HG03432 (cell line): ENCODE data around the gene HS6ST2.

ENCODE experiments used
- ATAC-seq: cut with Tn5 transposase; IDR thresholded peaks from one replicate; pipeline ENCODE4 v1.9.1; 2021; ENCODE audit warnings: mild to moderate bottlenecking, moderate library complexity; ENCODE audit not compliant: unreplicated experiment

The HS6ST2 gene

GRCh38 chrX:132807411-132808030, 150.9 kb downstream of the HS6ST2 start:
- no peak for ATAC-seq

- ATAC-seq = no peak
Observed at GRCh38 chrX:132802033-132802432, 156.4 kb downstream of the HS6ST2 start.

- no peak for ATAC-seq
Observed at GRCh38 chrX:132795181-132795580, 163.2 kb downstream of the HS6ST2 start.

GRCh38 chrX:132791714-132792113, 166.7 kb downstream of the HS6ST2 start:
- no peak for ATAC-seq

GRCh38 chrX:132790329-132790728, 168.1 kb downstream of the HS6ST2 start:
- ATAC-seq = no peak

- no peak for ATAC-seq
Observed at GRCh38 chrX:132786217-132786616, 172.2 kb downstream of the HS6ST2 start.

- no peak for ATAC-seq
Observed at GRCh38 chrX:132778917-132779316, 179.5 kb downstream of the HS6ST2 start.

GRCh38 chrX:132776486-132777210, 181.8 kb downstream of the HS6ST2 start:
- no peak for ATAC-seq

GRCh38 chrX:132775263-132775823, 183.1 kb downstream of the HS6ST2 start:
- ATAC-seq = no peak

GRCh38 chrX:132774010-132774714, 184.3 kb downstream of the HS6ST2 start:
- no peak for ATAC-seq

- ATAC-seq = no peak
Observed at GRCh38 chrX:132769609-132770008, 188.8 kb downstream of the HS6ST2 start.

- ATAC-seq = no peak
Observed at GRCh38 chrX:132766452-132766851, 192.0 kb downstream of the HS6ST2 start.

GRCh38 chrX:132763528-132763927, 194.9 kb downstream of the HS6ST2 start:
- no peak for ATAC-seq

GRCh38 chrX:132758759-132759158, 199.7 kb downstream of the HS6ST2 start:
- no peak for ATAC-seq

GRCh38 chrX:132757066-132757623, 201.3 kb downstream of the HS6ST2 start:
- no peak for ATAC-seq

- no peak for ATAC-seq
Observed at GRCh38 chrX:132756439-132756838, 202.0 kb downstream of the HS6ST2 start.

- ATAC-seq = no peak
Observed at GRCh38 chrX:132751063-132751690, 207.3 kb downstream of the HS6ST2 start.

GRCh38 chrX:132750331-132751062, 207.9 kb downstream of the HS6ST2 start:
- ATAC-seq = peak; percentile 53

- ATAC-seq = no peak
Observed at GRCh38 chrX:132749406-132749805, 209.0 kb downstream of the HS6ST2 start.

- ATAC-seq = no peak
Observed at GRCh38 chrX:132748909-132749308, 209.5 kb downstream of the HS6ST2 start.
